ENCODE measurements around the gene NARS2.

The NARS2 gene

DNA sequence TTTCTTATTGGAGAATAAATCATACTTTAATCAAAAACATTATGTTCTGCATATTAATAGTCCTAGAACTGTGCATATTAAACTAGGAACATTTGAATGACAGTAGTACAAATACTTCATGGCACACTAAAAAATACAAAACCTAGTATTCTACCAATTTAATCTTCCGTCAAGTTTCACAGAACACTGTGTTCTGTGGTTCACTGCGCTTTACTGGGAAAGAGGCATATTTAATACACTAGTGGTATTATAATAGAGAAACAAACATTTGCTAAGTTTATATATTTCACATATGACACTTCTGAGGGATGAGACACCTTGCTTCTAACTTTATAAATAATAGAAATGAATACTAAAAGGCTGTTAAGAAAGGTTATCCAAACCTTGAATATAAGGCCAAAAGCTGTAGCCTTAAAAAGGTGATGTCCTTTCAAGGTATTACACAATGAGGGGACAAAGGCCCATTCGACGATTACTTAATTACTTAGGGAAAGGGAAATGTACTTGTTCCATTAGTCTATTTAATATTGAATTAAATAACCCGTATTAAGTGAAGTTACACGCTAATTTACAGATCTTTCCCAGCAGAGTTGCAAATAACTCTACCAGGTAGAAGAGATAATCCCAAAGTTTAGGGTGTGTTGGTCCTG, 48.0 kb downstream of the NARS2 start:
- TF ChIP-seq EZH2phosphoT487 (conservative IDR thresholded peaks at IDR 0.05; ENCODE audit: low read length), result no peak
- TF ChIP-seq, protein P1, sequence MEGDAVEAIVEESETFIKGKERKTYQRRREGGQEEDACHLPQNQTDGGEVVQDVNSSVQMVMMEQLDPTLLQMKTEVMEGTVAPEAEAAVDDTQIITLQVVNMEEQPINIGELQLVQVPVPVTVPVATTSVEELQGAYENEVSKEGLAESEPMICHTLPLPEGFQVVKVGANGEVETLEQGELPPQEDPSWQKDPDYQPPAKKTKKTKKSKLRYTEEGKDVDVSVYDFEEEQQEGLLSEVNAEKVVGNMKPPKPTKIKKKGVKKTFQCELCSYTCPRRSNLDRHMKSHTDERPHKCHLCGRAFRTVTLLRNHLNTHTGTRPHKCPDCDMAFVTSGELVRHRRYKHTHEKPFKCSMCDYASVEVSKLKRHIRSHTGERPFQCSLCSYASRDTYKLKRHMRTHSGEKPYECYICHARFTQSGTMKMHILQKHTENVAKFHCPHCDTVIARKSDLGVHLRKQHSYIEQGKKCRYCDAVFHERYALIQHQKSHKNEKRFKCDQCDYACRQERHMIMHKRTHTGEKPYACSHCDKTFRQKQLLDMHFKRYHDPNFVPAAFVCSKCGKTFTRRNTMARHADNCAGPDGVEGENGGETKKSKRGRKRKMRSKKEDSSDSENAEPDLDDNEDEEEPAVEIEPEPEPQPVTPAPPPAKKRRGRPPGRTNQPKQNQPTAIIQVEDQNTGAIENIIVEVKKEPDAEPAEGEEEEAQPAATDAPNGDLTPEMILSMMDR (IDR thresholded peaks at IDR 0.05; ENCODE audit: insufficient read depth, low read length, poor library complexity, severe bottlenecking), result no peak
- H4K20me1 ChIP-seq (ENCODE audit: low read depth, low read length), result no peaks in the 10 kb centered on the region
- no peaks in the 10 kb centered on the region; the same call in 1 of the 2 replicates for H3F3A ChIP-seq (ENCODE audit: insufficient read depth)
- H3K27ac ChIP-seq (ENCODE audit: low read depth, low read length), result no peak overlapping the region
- no peaks in the 10 kb centered on the region for H3K9me2 ChIP-seq (replicated peaks; ENCODE audit: insufficient read depth, low read length)
- no peaks in the 10 kb centered on the region for H3K9me3 ChIP-seq (ENCODE audit: insufficient read depth, low read length)
- no peak overlapping the region for H3K4me2 ChIP-seq (ENCODE audit: low read depth, low read length, poor library complexity, severe bottlenecking)
- no peaks in the 10 kb centered on the region for H3K79me2 ChIP-seq (ENCODE audit: insufficient read depth, low read length)
- no peak overlapping the region for H2AFZ ChIP-seq (ENCODE audit: low read depth, low read length, severe bottlenecking)
- H3K4me3 ChIP-seq (ENCODE audit: insufficient read depth, low read length, poor library complexity, severe bottlenecking), result no peak overlapping the region
- H3K27me3 ChIP-seq (ENCODE audit: low read length), result no peaks in the 10 kb centered on the region
- no peak overlapping the region for H3K9ac ChIP-seq (ENCODE audit: low read length)
- H3K36me3 ChIP-seq (ENCODE audit: low read length), result peaks cover 11% of the 10 kb centered on the region

DNA sequence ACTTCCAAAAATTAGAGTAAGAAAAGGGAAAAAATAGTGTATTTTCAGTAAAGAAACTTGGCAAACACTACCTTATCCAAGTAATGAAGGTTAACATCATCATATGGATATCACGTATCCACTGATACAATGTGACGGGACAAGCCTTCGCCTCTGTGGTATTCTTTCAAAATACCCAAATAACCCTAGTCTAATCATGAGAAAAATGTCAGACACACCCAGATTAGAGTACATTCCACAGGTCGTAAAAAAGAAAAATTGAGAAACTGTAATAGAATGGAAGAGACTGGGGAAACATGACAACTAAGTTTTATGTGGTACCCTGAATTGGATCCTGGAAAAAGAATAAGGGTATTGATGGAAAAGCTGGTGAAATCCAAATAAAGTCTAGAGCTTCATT, 48.9 kb downstream of the NARS2 start:
- Histone ChIP-seq H3K79me2 (ENCODE audit: insufficient read depth, low read length) (no peaks in the 10 kb centered on the region), H3K9me3 (ENCODE audit: insufficient read depth, low read length) (no peaks in the 10 kb centered on the region), H3K4me3 (ENCODE audit: insufficient read depth, low read length, poor library complexity, severe bottlenecking) (no peak overlapping the region), H3K27me3 (ENCODE audit: low read length) (no peaks in the 10 kb centered on the region), H3K27ac (ENCODE audit: low read depth, low read length) (no peak overlapping the region), H3F3A (ENCODE audit: insufficient read depth) (no peaks in the 10 kb centered on the region; the same call in 1 of the 2 replicates), H4K20me1 (ENCODE audit: low read depth, low read length) (no peaks in the 10 kb centered on the region), H3K9ac (ENCODE audit: low read length) (no peak overlapping the region), H3K36me3 (ENCODE audit: low read length) (peaks cover 11% of the 10 kb centered on the region), H3K9me2 (replicated peaks; ENCODE audit: insufficient read depth, low read length) (no peaks in the 10 kb centered on the region), H3K4me2 (ENCODE audit: low read depth, low read length, poor library complexity, severe bottlenecking) (no peak overlapping the region), H2AFZ (ENCODE audit: low read depth, low read length, severe bottlenecking) (no peak overlapping the region)
- TF ChIP-seq EZH2phosphoT487 (conservative IDR thresholded peaks at IDR 0.05; ENCODE audit: low read length), result no peak
- TF ChIP-seq, protein P1 (IDR thresholded peaks at IDR 0.05; ENCODE audit: insufficient read depth, low read length, poor library complexity, severe bottlenecking), result no peak

DNA sequence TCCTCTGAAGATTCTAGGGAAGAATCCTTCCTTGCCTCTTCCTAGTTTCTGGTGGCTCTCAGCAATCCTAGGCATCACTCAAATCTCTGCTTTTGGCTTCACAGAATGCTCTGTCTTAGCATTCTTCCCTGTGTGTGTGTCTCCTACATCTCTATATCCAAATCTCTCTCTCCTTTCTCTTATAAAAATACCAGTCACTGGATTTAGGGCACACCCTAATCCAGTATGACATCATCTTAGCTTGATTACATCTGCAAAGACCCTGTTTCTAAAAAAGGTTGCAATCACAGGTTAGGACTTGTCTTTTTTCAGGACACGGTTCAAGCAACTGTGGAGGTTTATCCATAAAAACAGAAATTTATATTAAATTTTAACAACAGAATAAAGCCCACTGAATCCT, 54.4 kb downstream of the NARS2 start:
- TF ChIP-seq EZH2phosphoT487 (conservative IDR thresholded peaks at IDR 0.05; ENCODE audit: low read length), result no peak
- TF ChIP-seq, protein P1 (IDR thresholded peaks at IDR 0.05; ENCODE audit: insufficient read depth, low read length, poor library complexity, severe bottlenecking), result no peak
- H2AFZ ChIP-seq (ENCODE audit: low read depth, low read length, severe bottlenecking), result no peak overlapping the region
- H3K36me3 ChIP-seq (ENCODE audit: low read length), result peaks cover 3% of the 10 kb centered on the region; the same call in 1 of the 2 replicates
- H3K27ac ChIP-seq (ENCODE audit: low read depth, low read length), result no peak overlapping the region
- no peaks in the 10 kb centered on the region for H3K79me2 ChIP-seq (ENCODE audit: insufficient read depth, low read length)
- no peaks in the 10 kb centered on the region for H3K27me3 ChIP-seq (ENCODE audit: low read length)
- H3K9me3 ChIP-seq (ENCODE audit: insufficient read depth, low read length), result no peaks in the 10 kb centered on the region
- no peaks in the 10 kb centered on the region for H4K20me1 ChIP-seq (ENCODE audit: low read depth, low read length)
- no peak overlapping the region for H3K9ac ChIP-seq (ENCODE audit: low read length)
- H3K9me2 ChIP-seq (replicated peaks; ENCODE audit: insufficient read depth, low read length), result no peaks in the 10 kb centered on the region
- H3K4me3 ChIP-seq (ENCODE audit: insufficient read depth, low read length, poor library complexity, severe bottlenecking), result no peak overlapping the region
- H3K4me2 ChIP-seq (ENCODE audit: low read depth, low read length, poor library complexity, severe bottlenecking), result no peak overlapping the region
- no peaks in the 10 kb centered on the region for H3F3A ChIP-seq (ENCODE audit: insufficient read depth)

Data from SU-DHL-6 (cell line).